ENCODE measurements around the gene COL5A2.

- TF ChIP-seq CTCF (IDR thresholded peaks at IDR 0.05; ENCODE audit: insufficient read depth, low read length, poor library complexity, severe bottlenecking) (no peak), EZH2phosphoT487 (conservative IDR thresholded peaks at IDR 0.05; ENCODE audit: low read length) (no peak)
Observed at GRCh38 chr2:189047171-189047888, 132.2 kb downstream of the COL5A2 start.
